SK-N-SH (cell line): Measurements from ENCODE around the gene LRRC3C.

Source experiments
- REST ChIP-seq: IDR thresholded peaks from 2 replicates; pipeline ENCODE4 v1.6.1; 2012; ENCODE audit warnings: mild to moderate bottlenecking, low read depth, low read length, moderate library complexity
- SIN3A ChIP-seq: IDR thresholded peaks from 2 replicates; pipeline ENCODE4 v1.6.1; 2012; ENCODE audit warnings: low read depth, mild to moderate bottlenecking, low read length, moderate library complexity, borderline replicate concordance
- YY1 ChIP-seq: IDR thresholded peaks from 2 replicates; pipeline ENCODE4 v1.4.0; 2012; ENCODE audit warnings: low read depth, mild to moderate bottlenecking
- TF ChIP-seq, protein P1 (sequence below): fragments of 200-600 bp; sonication (generic); IDR thresholded peaks from 2 replicates; pipeline ENCODE4 v1.6.1; 2017; ENCODE audit warnings: antibody characterized with exemption, mild to moderate bottlenecking, moderate library complexity
- TF ChIP-seq, protein P2 (sequence below): IDR thresholded peaks from 2 replicates; pipeline ENCODE4 v1.4.0; 2012; ENCODE audit warnings: low read depth

- TF ChIP-seq, protein P1, sequence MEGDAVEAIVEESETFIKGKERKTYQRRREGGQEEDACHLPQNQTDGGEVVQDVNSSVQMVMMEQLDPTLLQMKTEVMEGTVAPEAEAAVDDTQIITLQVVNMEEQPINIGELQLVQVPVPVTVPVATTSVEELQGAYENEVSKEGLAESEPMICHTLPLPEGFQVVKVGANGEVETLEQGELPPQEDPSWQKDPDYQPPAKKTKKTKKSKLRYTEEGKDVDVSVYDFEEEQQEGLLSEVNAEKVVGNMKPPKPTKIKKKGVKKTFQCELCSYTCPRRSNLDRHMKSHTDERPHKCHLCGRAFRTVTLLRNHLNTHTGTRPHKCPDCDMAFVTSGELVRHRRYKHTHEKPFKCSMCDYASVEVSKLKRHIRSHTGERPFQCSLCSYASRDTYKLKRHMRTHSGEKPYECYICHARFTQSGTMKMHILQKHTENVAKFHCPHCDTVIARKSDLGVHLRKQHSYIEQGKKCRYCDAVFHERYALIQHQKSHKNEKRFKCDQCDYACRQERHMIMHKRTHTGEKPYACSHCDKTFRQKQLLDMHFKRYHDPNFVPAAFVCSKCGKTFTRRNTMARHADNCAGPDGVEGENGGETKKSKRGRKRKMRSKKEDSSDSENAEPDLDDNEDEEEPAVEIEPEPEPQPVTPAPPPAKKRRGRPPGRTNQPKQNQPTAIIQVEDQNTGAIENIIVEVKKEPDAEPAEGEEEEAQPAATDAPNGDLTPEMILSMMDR: no peak
- TF ChIP-seq, protein P2, sequence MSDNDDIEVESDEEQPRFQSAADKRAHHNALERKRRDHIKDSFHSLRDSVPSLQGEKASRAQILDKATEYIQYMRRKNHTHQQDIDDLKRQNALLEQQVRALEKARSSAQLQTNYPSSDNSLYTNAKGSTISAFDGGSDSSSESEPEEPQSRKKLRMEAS: no peak
- TF ChIP-seq REST (no peak), YY1 (no peak), SIN3A (no peak)
These were observed 51.6 kb downstream of the LRRC3C start for GRCh38 chr17:39979016-39979670.
